Lower leg skin (tissue), 3 donors: ENCODE results near the gene KLK4.

Experiments
- POLR2A ChIP-seq, 2 donors: fragments of 450-650 bp; IDR thresholded peaks; one replicate each; pipeline ENCODE4 v1.6.1; 2016 to 2017; ENCODE audit warnings: antibody characterized with exemption in 2 of 2, mild to moderate bottlenecking in 1 of 2, moderate library complexity in 1 of 2
- TF ChIP-seq, protein P1 (sequence below), 3 donors: fragments of 450-650 bp; IDR thresholded peaks; one replicate each; pipeline ENCODE4 v1.5.1; 2016; ENCODE audit warnings: antibody characterized with exemption in 3 of 3, mild to moderate bottlenecking in 3 of 3, moderate library complexity in 2 of 3

- TF ChIP-seq, protein P1, sequence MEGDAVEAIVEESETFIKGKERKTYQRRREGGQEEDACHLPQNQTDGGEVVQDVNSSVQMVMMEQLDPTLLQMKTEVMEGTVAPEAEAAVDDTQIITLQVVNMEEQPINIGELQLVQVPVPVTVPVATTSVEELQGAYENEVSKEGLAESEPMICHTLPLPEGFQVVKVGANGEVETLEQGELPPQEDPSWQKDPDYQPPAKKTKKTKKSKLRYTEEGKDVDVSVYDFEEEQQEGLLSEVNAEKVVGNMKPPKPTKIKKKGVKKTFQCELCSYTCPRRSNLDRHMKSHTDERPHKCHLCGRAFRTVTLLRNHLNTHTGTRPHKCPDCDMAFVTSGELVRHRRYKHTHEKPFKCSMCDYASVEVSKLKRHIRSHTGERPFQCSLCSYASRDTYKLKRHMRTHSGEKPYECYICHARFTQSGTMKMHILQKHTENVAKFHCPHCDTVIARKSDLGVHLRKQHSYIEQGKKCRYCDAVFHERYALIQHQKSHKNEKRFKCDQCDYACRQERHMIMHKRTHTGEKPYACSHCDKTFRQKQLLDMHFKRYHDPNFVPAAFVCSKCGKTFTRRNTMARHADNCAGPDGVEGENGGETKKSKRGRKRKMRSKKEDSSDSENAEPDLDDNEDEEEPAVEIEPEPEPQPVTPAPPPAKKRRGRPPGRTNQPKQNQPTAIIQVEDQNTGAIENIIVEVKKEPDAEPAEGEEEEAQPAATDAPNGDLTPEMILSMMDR (IDR thresholded peaks at IDR 0.05), result no peak
- TF ChIP-seq POLR2A (IDR thresholded peaks at IDR 0.05), result no peak
These were observed 35.9 kb upstream of the KLK4 start for GRCh38 chr19:50947123-50947522.
